K562 (cell line): ENCODE data around the gene SHISAL2B. TPM values are rescaled to one million over a fixed set of nuclear protein-coding genes. Genes with fewer than 3 reads are reported as not detected.

ENCODE experiments used
- ATAC-seq: fragments of 200-7000 bp; cut with Tn5 transposase; 3 replicates; pipeline ENCODE4 v1.9.1; 2020; ENCODE audit warnings: moderate library complexity
- BruUV-seq: library from RNA; stranded (reverse); fragments of 400-500 nt; replicated peaks from 2 replicates; lab custom pipeline; 2021; lab: Mats Ljungman, UMichigan
- CTCF ChIA-PET: fragments of 300-600 bp; formaldehyde crosslinking; extraction: SDS; loops from one replicate; lab custom pipeline; 2021; ENCODE audit warnings: low intra/inter-chr PET ratio; lab: Yijun Ruan, JAX
- POLR2A ChIA-PET: fragments of 300-600, 350-650 bp; sonication (Branson Sonifier 250); formaldehyde crosslinking; extraction: SDS; loops from one replicate; lab custom pipeline; 2021; ENCODE audit warnings: antibody characterized with exemption, inconsistent platforms; lab: Yijun Ruan, JAX
- DNase-seq, 4 experiments: peaks; one replicate each; pipeline versions ENCODE4 v3.0.0 to v3.0.0-alpha.2; 2011 to 2018; ENCODE audit warnings: low spot score in 3 of 4, mixed read lengths in 3 of 4; ENCODE audit errors: extremely low read depth in 1 of 4
- FAIRE-seq: peaks from 2 replicates; lab custom pipeline; 2011; peaks lifted over from hg19 to GRCh38; lab: Jason Lieb, UNC
- H2AFZ ChIP-seq: 2 replicates; pipeline ENCODE4 v1.6.0; 2011; ENCODE audit warnings: low read depth, low read length, control low read depth, inconsistent platforms
- H3K27ac ChIP-seq: fragments of 200-600 bp; 3 replicates; pipeline ENCODE4 v1.8.0; 2011; ENCODE audit warnings: low read depth, mild to moderate bottlenecking, control low read depth, inconsistent platforms, low read length, moderate library complexity, mixed read lengths; ENCODE audit errors: extremely low read depth
- H3K27me3 ChIP-seq, 2 experiments: fragments of 300-600 bp in 1 of 2; 2 replicates in 1 of 2; 3 replicates in 1 of 2; pipeline versions ENCODE4 v1.6.0 to v1.8.0; 2011; ENCODE audit warnings: inconsistent platforms in 2 of 2, low read length in 2 of 2, mild to moderate bottlenecking in 1 of 2, mixed read lengths in 1 of 2, moderate library complexity in 1 of 2; ENCODE audit not compliant: control insufficient read depth in 2 of 2, insufficient read depth in 2 of 2
- H3K36me3 ChIP-seq: fragments of 300-600 bp; 3 replicates; pipeline ENCODE4 v1.8.0; 2011; ENCODE audit warnings: mild to moderate bottlenecking, low read length, inconsistent platforms; ENCODE audit not compliant: control insufficient read depth, insufficient read depth
- H3K4me1 ChIP-seq, 2 experiments: fragments of 200-600 bp in 1 of 2; replicated peaks in 1 of 2; 2 replicates in 1 of 2; 3 replicates in 1 of 2; pipeline versions ENCODE4 v1.5.1 to v1.8.0; 2011; ENCODE audit warnings: inconsistent platforms in 2 of 2, low read length in 2 of 2, mild to moderate bottlenecking in 1 of 2, mixed read lengths in 1 of 2, moderate library complexity in 1 of 2; ENCODE audit not compliant: control insufficient read depth in 2 of 2, insufficient read depth in 2 of 2
- H3K4me2 ChIP-seq: 2 replicates; pipeline ENCODE4 v1.6.1; 2011; ENCODE audit warnings: low read length, control low read depth, inconsistent platforms, mixed read lengths; ENCODE audit not compliant: insufficient read depth
- H3K4me3 ChIP-seq: fragments of 200-600 bp; sonication (generic), shearing (Covaris generic); 2 replicates; pipeline ENCODE4 v1.5.1; 2016; ENCODE audit warnings: control low read depth, inconsistent platforms
- H3K79me2 ChIP-seq: fragments of 200-600 bp; 3 replicates; pipeline ENCODE4 v1.8.0; 2011; ENCODE audit warnings: low read length, inconsistent platforms; ENCODE audit not compliant: control insufficient read depth, insufficient read depth
- H3K9ac ChIP-seq, 2 experiments: 2 replicates each; pipeline versions ENCODE4 v1.6.0 to v1.6.1; 2011; ENCODE audit warnings: low read depth in 2 of 2, low read length in 2 of 2, control low read depth in 1 of 2, inconsistent platforms in 1 of 2, mild to moderate bottlenecking in 1 of 2, mixed read lengths in 1 of 2; ENCODE audit not compliant: insufficient read depth in 1 of 2
- H3K9me1 ChIP-seq: one replicate; pipeline ENCODE4 v1.6.0; 2011; ENCODE audit warnings: inconsistent platforms, mild to moderate bottlenecking, low read length, moderate library complexity; ENCODE audit not compliant: control insufficient read depth, insufficient read depth
- H3K9me3 ChIP-seq: replicated peaks from 2 replicates; pipeline ENCODE4 v1.5.1; 2011; ENCODE audit warnings: low read depth, low read length, inconsistent platforms; ENCODE audit not compliant: control insufficient read depth, insufficient read depth
- H4K20me1 ChIP-seq: replicated peaks from 2 replicates; pipeline ENCODE4 v1.6.1; 2011; ENCODE audit warnings: low read length, inconsistent platforms, mixed read lengths; ENCODE audit not compliant: control insufficient read depth, insufficient read depth
- CTBP1 ChIP-seq: fragments of 450-650 bp; IDR thresholded peaks from 2 replicates; pipeline ENCODE4 v1.6.1; 2016; ENCODE audit warnings: borderline replicate concordance
- HOXB6 ChIP-seq: fragments of 250-450 bp; sonication (Bioruptor Pico); IDR thresholded peaks from 2 replicates; pipeline ENCODE4 v1.5.1; 2022; ENCODE audit warnings: mild to moderate bottlenecking, borderline replicate concordance
- MEF2D ChIP-seq: conservative IDR thresholded peaks from 2 replicates; pipeline ENCODE4 v1.6.1; 2016; ENCODE audit warnings: low read depth, missing genetic modification characterization, missing compliant biosample characterization
- MXI1 ChIP-seq: IDR thresholded peaks from 2 replicates; pipeline ENCODE4 v1.6.1; 2011; ENCODE audit warnings: low read depth, mild to moderate bottlenecking, improper control_type of control experiment, low read length
- PTRF ChIP-seq: fragments of 450-650 bp; IDR thresholded peaks from 2 replicates; pipeline ENCODE4 v1.6.1; 2016; ENCODE audit warnings: mild to moderate bottlenecking, missing genetic modification characterization, missing compliant biosample characterization
- RBM15 ChIP-seq: fragments of 200-400 bp; formaldehyde crosslinking; IDR thresholded peaks from 2 replicates; pipeline ENCODE4 v1.6.1; 2018; ENCODE audit warnings: mild to moderate bottlenecking, low read length, moderate library complexity; ENCODE audit not compliant: insufficient read depth
- ZKSCAN3 ChIP-seq: fragments of 250-450 bp; sonication (Bioruptor Pico); IDR thresholded peaks from 2 replicates; pipeline ENCODE4 v1.4.0; 2020
- ZNF217 ChIP-seq: sonication (generic); formaldehyde crosslinking; IDR thresholded peaks from 2 replicates; pipeline ENCODE4 v1.8.0; 2022; ENCODE audit warnings: mild to moderate bottlenecking, missing genetic modification reagents
- ZNF316 ChIP-seq: fragments of 450-650 bp; IDR thresholded peaks from 2 replicates; pipeline ENCODE4 v1.6.1; 2016
- ZNF668 ChIP-seq: fragments of 250-450 bp; sonication (Bioruptor Pico); IDR thresholded peaks from 2 replicates; pipeline ENCODE4 v1.8.0; 2022; ENCODE audit warnings: mild to moderate bottlenecking, inconsistent platforms
- WGBS: fragments of 100-300 bp; shearing (Covaris generic); methylation state at CpG from one replicate; pipeline ENCODE4 v1.1.6; 2016; ENCODE audit warnings: low coverage, mixed read lengths; ENCODE audit not compliant: insufficient coverage; ENCODE audit errors: missing lambda C conversion rate; 5-methylcytosine and 5-hydroxymethylcytosine counted together
- in situ Hi-C: fragments of 300-500 bp; cut with MboI; formaldehyde crosslinking; loops from 4 replicates; pipeline ENCODE4 v1.15.0; 2018; ENCODE audit warnings: inconsistent platforms, mixed read lengths
- intact Hi-C: fragments of 100-400 bp; cut with micrococcal nuclease; formaldehyde crosslinking; loops from 2 replicates; pipeline ENCODE4 v1.14.2; 2022
- polyA plus RNA-seq, 8 experiments: library from polyadenylated mRNA; depleted of rRNA in 4 of 8; stranded (reverse) in 5 of 8; unstranded in 3 of 8; fragments of >200 nt; fragmentation: Nextera tagmentation in 2 of 8; fragmentation: Illumina TruSeq in 1 of 8; extraction: Ambion mirVana in 2 of 8; extraction: Trizol in 1 of 8; gene quantifications; 2 replicates each; pipeline versions ENCODE4 v1.2.1 to v1.2.3, GENCODE V29; 2011 to 2014; ENCODE audit warnings: inconsistent platforms in 1 of 8, missing spikeins in 1 of 8
- total RNA-seq, 7 experiments: library from RNA; depleted of rRNA in 6 of 7; stranded (reverse); fragments of >200 nt in 6 of 7; fragmentation: Illumina TruSeq in 2 of 7; extraction: Trizol in 2 of 7; gene quantifications; 2 replicates each; pipeline versions ENCODE4 v1.2.1 to v1.2.3, GENCODE V29; 2011 to 2021; ENCODE audit warnings: low replicate concordance in 1 of 7
- TF ChIP-seq, protein P1 (sequence below): IDR thresholded peaks from 3 replicates; pipeline ENCODE4 v1.6.1; 2011; ENCODE audit warnings: borderline replicate concordance, mild to moderate bottlenecking; ENCODE audit not compliant: insufficient read length, insufficient read depth

Gene SHISAL2B
- total and polyA plus RNA-seq, 9 of the 15 experiments (the other 6 are each of a cell fraction or from before 2014, with no cell fraction given) = not detected

DNA sequence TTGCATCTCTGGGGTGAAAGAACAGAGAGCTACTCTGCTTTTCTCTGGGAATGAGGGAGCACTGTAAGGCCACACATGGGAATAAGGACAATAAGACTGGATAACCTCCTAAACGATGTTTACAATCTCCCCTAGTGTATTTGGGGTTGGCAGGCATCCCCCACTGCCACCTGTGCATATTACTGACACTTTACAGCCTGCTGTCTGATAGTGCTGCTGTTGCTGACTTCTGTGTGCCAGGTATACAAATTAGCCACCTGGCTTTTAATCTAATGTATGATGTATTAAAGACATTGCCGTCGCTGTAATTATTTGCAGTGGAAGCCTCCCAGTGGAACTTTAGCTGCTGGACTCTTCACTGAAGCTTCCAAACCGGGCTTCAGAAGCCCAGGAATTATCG lies 4.4 kb upstream of the SHISAL2B start:
- Histone ChIP-seq H3K4me3 (no peak overlapping the region), H3K4me1 (peaks cover 0 to 8% of the 10 kb centered on the region in 2 experiments; a peak in 4 of 5 replicates), H2AFZ (no peak overlapping the region), H3K4me2 (no peak overlapping the region), H4K20me1 (no peaks in the 10 kb centered on the region), H3K27me3 (peaks cover 14 to 16% of the 10 kb centered on the region in 2 experiments), H3K9me3 (no peaks in the 10 kb centered on the region), H3K9me1 (no peaks in the 10 kb centered on the region), H3K36me3 (no peaks in the 10 kb centered on the region), H3K79me2 (no peaks in the 10 kb centered on the region), H3K9ac (no peak overlapping the region), H3K27ac (no peak overlapping the region)
- FAIRE-seq = no peak
- WGBS = 0% methylated on average over 5 of the region's 5 CpGs
- TF ChIP-seq HOXB6 (CRISPR knock-in tag) (no peak), ZNF217 (CRISPR knock-in tag) (no peak), PTRF (tag) (no peak), MXI1 (no peak), ZNF668 (CRISPR knock-in tag) (no peak), ZNF316 (no peak), MEF2D (no peak), CTBP1 (no peak), ZKSCAN3 (CRISPR knock-in tag) (no peak), RBM15 (no peak)
- TF ChIP-seq, protein P1, sequence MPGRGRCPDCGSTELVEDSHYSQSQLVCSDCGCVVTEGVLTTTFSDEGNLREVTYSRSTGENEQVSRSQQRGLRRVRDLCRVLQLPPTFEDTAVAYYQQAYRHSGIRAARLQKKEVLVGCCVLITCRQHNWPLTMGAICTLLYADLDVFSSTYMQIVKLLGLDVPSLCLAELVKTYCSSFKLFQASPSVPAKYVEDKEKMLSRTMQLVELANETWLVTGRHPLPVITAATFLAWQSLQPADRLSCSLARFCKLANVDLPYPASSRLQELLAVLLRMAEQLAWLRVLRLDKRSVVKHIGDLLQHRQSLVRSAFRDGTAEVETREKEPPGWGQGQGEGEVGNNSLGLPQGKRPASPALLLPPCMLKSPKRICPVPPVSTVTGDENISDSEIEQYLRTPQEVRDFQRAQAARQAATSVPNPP = no peak
- intact Hi-C loops (no loop called here), in situ Hi-C loops (no loop called here)
- no peak for DNase-seq
- ChIA-PET CTCF (no interaction called here), POLR2A (interaction anchor here (0.6 kb wide), 1 partner anchor 1482 kb away, joined by 3 read pairs; no protein-coding TSS in a partner anchor)
- BruUV-seq = no TSS peak
- ATAC-seq = no peak
